Left renal pelvis (tissue), 4 donors: ENCODE measurements around the gene FANCD2OS. TPM values are rescaled to one million over a fixed set of nuclear protein-coding genes. Genes with fewer than 3 reads are reported as not detected.
"Not testable (repeated sequence)": the region's sequence is repeated elsewhere in the genome, so short reads cannot be mapped to it uniquely, and the experiment has no call there.

Experiments used
- DNase-seq, 4 donors: peaks; one replicate each; pipeline ENCODE4 v3.0.0-alpha.2; 2013; ENCODE audit warnings: low read depth in 4 of 4, low spot score in 3 of 4
- polyA plus RNA-seq, 4 donors: library from polyadenylated mRNA; unstranded; fragments of 120-200 nt; gene quantifications; one replicate each; pipeline ENCODE4 v1.2.1, GENCODE V29; 2013; ENCODE audit not compliant: insufficient read length in 4 of 4

FANCD2OS gene
- polyA plus RNA-seq, 4 donors = 0.52 TPM; not detected in 3

DNA sequence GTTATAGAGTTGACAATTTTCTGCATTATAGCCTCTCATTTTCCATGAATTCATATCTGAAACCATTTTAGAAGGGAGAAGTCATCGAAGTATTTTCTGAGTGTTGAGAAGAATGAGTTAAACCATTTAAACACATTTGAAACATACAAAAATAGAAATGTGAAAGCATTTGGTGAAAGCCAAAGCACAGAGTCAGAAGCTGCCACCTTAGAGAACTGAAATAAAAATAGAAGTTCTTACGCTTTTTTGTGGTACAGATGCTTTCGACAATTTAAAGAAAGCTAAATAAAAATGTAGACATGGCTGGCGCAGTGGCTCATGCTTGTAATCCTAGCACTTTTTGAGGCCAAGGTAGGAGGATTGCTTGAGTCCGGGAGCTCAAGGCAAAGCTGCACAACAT, 9.0 kb downstream of the FANCD2OS start:
- no peak for DNase-seq

DNA sequence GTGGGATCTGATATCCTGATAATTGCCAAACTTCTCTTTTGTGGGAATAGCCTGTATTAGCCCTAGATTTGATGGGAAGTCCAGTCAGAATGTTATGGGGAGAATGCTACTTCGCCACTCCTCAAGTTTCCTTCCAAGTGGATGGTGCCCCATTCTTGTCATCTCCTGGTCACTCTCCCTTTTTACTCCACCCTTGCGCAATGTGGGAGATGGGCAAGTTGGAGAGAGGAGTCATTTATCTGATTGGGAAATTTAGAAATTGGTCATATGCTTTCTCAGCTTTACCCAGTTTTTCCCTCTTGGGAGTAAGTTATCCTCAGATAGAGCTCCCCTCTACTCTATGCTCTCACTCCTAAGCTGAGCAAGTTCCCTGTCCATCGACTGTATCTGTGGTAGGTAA, 14.4 kb downstream of the FANCD2OS start:
- DNase-seq = no peak

DNA sequence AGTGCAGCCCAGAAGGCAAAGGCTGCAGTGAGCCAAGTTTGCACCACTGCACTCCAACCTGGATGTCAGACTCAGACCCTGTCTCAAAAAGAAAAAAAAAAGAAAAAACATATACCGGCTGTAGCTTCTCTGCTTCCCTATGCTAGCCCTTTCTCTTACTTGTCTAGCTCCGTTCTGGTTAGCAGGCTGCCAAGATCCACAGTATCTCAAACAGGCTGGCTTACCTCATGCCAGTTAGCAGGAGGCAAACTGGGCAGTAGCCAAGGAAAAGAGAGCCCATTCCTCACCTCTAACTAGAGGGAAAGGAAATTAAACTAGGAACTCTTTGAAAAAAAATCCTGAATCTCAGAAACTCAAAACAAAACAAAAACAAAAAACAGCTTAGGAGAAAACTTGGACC, 16.7 kb downstream of the FANCD2OS start:
- not testable (repeated sequence) for DNase-seq

DNA sequence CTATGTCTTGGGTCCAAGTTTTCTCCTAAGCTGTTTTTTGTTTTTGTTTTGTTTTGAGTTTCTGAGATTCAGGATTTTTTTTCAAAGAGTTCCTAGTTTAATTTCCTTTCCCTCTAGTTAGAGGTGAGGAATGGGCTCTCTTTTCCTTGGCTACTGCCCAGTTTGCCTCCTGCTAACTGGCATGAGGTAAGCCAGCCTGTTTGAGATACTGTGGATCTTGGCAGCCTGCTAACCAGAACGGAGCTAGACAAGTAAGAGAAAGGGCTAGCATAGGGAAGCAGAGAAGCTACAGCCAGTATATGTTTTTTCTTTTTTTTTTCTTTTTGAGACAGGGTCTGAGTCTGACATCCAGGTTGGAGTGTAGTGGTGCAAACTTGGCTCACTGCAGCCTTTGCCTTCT, 17.3 kb downstream of the FANCD2OS start:
- not testable (repeated sequence) for DNase-seq

DNA sequence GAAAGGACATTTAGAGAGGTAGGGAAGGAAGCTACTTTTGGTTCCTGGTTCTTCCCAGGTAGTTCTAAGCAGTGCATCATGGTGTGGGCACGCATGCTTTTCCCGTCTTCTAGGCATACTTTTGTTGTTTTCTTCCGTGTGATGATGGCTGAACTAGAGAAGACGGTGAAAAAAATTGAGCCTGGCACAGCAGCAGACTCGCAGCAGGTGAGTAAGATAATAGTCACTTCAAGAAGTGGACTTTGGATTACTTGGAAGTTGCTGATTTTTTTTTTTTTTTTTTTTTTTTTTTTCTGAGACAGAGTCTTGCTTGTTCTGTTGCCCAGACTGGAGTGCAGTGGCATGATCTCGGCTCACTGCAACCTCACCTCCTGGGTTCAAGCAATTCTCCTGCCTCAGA, 17.9 kb downstream of the FANCD2OS start:
- no peak for DNase-seq

DNA sequence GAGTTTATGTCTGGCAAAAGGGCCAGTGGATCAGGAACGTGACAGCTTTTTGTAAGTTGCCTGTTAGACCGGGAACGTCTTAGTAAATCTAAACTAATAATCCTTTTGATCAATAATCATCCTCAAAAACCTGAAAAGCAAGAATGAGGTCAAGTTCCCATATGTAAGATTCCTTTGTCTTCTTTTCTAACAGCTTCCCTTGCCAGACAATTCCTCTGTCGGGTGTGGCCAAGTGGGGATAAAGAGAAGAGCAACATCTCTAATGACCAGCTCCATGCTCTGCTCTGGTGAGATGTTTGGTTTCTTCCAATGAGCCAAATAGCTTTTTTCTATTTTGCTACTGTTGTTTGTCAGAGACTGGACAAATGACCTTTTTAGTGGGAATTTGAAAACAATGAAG, 19.8 kb downstream of the FANCD2OS start:
- DNase-seq = no peak

DNA sequence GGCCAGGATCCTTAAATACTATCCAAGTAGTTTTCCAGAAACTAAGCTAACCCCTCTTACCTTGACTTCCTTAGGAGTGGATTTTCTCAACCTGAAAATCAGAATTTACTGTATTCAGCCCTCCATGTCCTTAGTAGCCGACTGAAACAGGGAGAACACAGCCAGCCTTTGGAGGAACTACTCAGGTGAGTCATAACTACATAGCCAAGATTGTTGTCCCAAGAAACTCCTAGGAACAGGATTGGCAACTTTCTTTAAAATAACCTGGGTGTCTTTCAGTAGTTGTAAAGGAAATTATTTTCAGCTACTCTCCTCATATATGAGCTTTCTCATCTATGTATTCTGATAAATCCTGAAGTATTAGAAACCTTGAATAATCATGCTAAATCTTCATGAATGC, 22.3 kb downstream of the FANCD2OS start:
- DNase-seq = no peak

DNA sequence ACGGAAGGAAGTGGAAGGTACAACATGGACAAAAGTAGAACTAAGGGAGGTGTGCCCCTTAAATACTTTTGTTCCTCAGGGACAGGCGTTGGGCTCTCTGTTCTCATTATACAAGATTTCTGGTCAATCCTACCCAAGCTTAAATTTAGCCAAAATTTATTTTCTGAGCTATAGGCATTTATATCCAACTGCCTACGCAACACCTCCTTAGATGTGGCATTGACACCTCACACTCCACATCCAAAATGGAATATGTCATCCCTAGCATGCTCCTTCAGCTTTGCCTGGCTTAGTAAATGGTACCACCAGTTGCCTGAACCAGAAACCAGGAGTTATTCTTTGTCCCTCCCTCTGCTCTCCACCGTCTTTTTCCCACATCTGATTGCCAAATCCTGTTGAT, 26.2 kb downstream of the FANCD2OS start:
- no peak for DNase-seq

DNA sequence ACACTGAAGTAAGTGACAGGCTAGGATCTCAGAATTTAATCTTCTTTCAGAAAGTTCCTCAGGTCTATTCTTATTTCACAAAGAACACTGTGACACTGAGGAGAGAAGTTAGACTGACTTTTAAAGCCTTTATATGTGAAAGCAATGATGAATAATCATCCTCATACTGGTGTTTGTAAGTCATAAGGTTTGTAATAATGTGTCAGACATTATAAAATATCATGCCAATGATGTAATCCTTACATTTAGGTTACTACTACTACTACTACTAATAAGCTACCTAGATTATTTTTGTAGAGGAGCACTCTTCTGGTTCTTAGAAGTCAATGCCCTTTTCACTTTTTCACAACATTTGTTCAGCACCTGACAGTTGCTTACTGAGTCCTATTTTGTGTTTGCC, 33.4 kb downstream of the FANCD2OS start:
- DNase-seq = no peak

DNA sequence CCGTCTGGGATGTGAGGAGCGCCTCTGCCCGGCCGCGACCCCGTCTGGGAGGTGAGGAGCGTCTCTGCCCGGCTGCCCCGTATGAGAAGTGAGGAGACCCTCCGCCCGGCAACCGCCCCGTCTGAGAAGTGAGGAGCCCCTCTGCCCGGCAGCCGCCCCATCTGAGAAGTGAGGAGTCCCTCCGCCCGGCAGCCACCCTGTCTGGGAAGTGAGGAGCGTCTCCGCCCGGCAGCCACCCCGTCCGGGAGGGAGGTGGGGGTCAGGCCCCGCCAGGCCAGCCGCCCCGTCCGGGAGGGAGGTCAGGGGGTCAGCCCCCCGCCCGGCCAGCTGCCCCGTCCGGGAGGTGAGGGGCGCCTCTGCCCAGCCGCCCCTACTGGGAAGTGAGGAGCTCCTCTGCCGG, 38.0 kb downstream of the FANCD2OS start:
- not testable (repeated sequence) for DNase-seq

DNA sequence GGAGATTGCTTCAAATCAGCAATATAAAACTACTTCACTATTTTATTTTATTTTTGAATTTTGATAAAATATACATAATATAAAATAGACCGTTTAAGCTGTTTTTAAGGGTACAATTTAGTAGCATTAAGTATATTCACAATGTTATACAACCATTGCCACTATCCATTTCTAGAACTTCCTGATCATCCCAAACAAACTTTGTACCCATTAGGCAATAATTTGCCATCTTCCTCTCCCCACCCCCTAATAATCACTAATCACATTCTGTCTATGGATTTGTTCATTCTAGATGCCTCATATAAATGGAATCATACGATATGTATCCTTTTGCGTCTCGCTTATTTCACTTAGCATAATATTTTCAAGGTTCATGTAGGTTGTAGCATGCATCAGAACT, 53.0 kb downstream of the FANCD2OS start:
- no peak for DNase-seq

Other genes starting within 250 kb of the FANCD2OS start
- under 1 TPM in 1 of 4 donors, not detected in 3; 0.37 TPM for gene CIDEC, start 228.0 kb downstream of the FANCD2OS start, polyA plus RNA-seq
- gene JAGN1, start 217.6 kb downstream of the FANCD2OS start, polyA plus RNA-seq = 10 to 100 TPM; 31.1 to 46.2 (median 44.1) TPM
- 10 to 100 TPM in 3 of 4 donors, 1 to 10 TPM in 1; 1.8 to 20.1 (median 14.7) TPM for gene IL17RE, start 205.4 kb downstream of the FANCD2OS start, polyA plus RNA-seq
- 10 to 100 TPM; 39.0 to 44.0 (median 42.5) TPM for gene IL17RC, start 191.2 kb downstream of the FANCD2OS start, polyA plus RNA-seq
- gene CRELD1, start 174.4 kb downstream of the FANCD2OS start, polyA plus RNA-seq = 10 to 100 TPM; 44.9 to 77.3 (median 54.0) TPM
- gene PRRT3, start 155.8 kb downstream of the FANCD2OS start, polyA plus RNA-seq = 1 to 10 TPM; 3.2 to 5.6 (median 3.6) TPM
- gene EMC3, start 121.4 kb downstream of the FANCD2OS start, polyA plus RNA-seq = 10 to 100 TPM; 65.1 to 94.4 (median 83.4) TPM
- gene FANCD2, start 81.8 kb downstream of the FANCD2OS start, polyA plus RNA-seq = 10 to 100 TPM; 14.6 to 22.0 (median 18.6) TPM
- 100 to 1,000 TPM; 190 to 208 (median 200) TPM for gene BRK1, start 7.4 kb upstream of the FANCD2OS start, polyA plus RNA-seq
- gene VHL, start 33.5 kb upstream of the FANCD2OS start, polyA plus RNA-seq = 10 to 100 TPM; 75.8 to 85.0 (median 83.8) TPM
- under 1 TPM; 0.63 to 0.95 (median 0.73) TPM for gene IRAK2, start 56.7 kb upstream of the FANCD2OS start, polyA plus RNA-seq
- gene TATDN2, start 140.2 kb upstream of the FANCD2OS start, polyA plus RNA-seq = 10 to 100 TPM; 29.5 to 36.3 (median 33.8) TPM
- 1 to 10 TPM; 1.5 to 4.5 (median 2.7) TPM for gene GHRL, start 184.7 kb upstream of the FANCD2OS start, polyA plus RNA-seq
- gene SEC13, start 212.9 kb upstream of the FANCD2OS start, polyA plus RNA-seq = 100 to 1,000 TPM; 108 to 131 (median 123) TPM